HepG2 (cell line): ENCODE results near the gene KRTAP5-2. TPM values are rescaled to one million over a fixed set of nuclear protein-coding genes. Genes with fewer than 3 reads are reported as not detected.

Experiments used
- BHLHE40 ChIP-seq: IDR thresholded peaks from 2 replicates; pipeline ENCODE4 v1.6.1; 2011; ENCODE audit warnings: low read length, improper control_type of control experiment
- SRY ChIP-seq: sonication (generic); formaldehyde crosslinking; IDR thresholded peaks from 2 replicates; pipeline ENCODE4 v1.8.0; 2022; ENCODE audit warnings: mild to moderate bottlenecking, missing genetic modification reagents
- TP53 ChIP-seq: sonication (generic); formaldehyde crosslinking; conservative IDR thresholded peaks from 2 replicates; pipeline ENCODE4 v1.4.0; 2020; ENCODE audit warnings: missing genetic modification reagents
- ZBTB7B ChIP-seq: sonication (generic); formaldehyde crosslinking; IDR thresholded peaks from 2 replicates; pipeline ENCODE4 v1.4.0; 2020; ENCODE audit warnings: missing genetic modification reagents
- ZNF274 ChIP-seq: sonication (generic); formaldehyde crosslinking; IDR thresholded peaks from 2 replicates; pipeline ENCODE4 v1.5.1; 2020; ENCODE audit warnings: mild to moderate bottlenecking, missing genetic modification reagents
- ZNF432 ChIP-seq: sonication (generic); formaldehyde crosslinking; IDR thresholded peaks from 2 replicates; pipeline ENCODE4 v1.5.0; 2020; ENCODE audit warnings: missing genetic modification reagents, mild to moderate bottlenecking, borderline replicate concordance
- polyA plus RNA-seq, 8 experiments: library from polyadenylated mRNA; depleted of rRNA in 3 of 8; stranded (reverse) in 7 of 8; unstranded in 1 of 8; fragments of >200 nt; fragmentation: Illumina TruSeq in 4 of 8; extraction: Trizol in 4 of 8; gene quantifications; 2 replicates each; pipeline versions ENCODE4 v1.2.1 to v1.2.3, GENCODE V29; 2011 to 2016; ENCODE audit warnings: low read depth in 4 of 8, missing spikeins in 1 of 8, mixed read lengths in 1 of 8; ENCODE audit not compliant: insufficient read depth in 1 of 8
- total RNA-seq, 5 experiments: library from RNA; depleted of rRNA; stranded (reverse); fragments of >200 nt; fragmentation: Illumina TruSeq; extraction: Trizol; gene quantifications; 2 replicates each; pipeline ENCODE4 v1.2.3, GENCODE V29; 2016; ENCODE audit warnings: low read depth in 1 of 5
- TF ChIP-seq, protein P1 (sequence below): sonication (generic); formaldehyde crosslinking; IDR thresholded peaks from 2 replicates; pipeline ENCODE4 v1.4.0; 2020; ENCODE audit warnings: mild to moderate bottlenecking, missing genetic modification reagents, borderline replicate concordance
- TF ChIP-seq, protein P2 (sequence below): sonication (generic); formaldehyde crosslinking; conservative IDR thresholded peaks from 2 replicates; pipeline ENCODE4 v1.8.0; 2022; ENCODE audit warnings: mild to moderate bottlenecking, moderate library complexity, missing genetic modification reagents

Gene KRTAP5-2
- total and polyA plus RNA-seq, 2 of the 13 experiments (the other 11 are each of a cell fraction or from before 2014, with no cell fraction given), result not detected

DNA sequence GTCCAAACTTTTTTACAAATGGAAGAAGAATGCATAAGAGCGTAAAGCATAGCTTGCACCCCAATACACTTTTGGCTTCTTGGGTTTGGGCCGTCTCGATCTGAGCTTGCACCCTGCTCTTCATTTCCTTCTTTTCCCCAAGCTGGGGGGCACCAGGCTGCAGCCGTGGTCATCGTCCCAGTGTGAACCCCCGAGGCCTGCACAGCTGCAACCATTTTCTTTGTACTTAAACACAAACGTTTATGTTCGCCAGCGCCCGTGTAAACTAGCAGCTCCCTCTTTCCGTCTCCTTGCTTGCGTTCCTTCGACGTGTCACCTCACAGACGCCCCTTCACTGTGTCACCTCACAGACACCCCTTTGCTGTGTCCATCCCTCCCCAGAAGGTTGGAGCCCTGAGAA lies 41.6 kb upstream of the KRTAP5-2 start (continued):
- TF ChIP-seq, protein P1, sequence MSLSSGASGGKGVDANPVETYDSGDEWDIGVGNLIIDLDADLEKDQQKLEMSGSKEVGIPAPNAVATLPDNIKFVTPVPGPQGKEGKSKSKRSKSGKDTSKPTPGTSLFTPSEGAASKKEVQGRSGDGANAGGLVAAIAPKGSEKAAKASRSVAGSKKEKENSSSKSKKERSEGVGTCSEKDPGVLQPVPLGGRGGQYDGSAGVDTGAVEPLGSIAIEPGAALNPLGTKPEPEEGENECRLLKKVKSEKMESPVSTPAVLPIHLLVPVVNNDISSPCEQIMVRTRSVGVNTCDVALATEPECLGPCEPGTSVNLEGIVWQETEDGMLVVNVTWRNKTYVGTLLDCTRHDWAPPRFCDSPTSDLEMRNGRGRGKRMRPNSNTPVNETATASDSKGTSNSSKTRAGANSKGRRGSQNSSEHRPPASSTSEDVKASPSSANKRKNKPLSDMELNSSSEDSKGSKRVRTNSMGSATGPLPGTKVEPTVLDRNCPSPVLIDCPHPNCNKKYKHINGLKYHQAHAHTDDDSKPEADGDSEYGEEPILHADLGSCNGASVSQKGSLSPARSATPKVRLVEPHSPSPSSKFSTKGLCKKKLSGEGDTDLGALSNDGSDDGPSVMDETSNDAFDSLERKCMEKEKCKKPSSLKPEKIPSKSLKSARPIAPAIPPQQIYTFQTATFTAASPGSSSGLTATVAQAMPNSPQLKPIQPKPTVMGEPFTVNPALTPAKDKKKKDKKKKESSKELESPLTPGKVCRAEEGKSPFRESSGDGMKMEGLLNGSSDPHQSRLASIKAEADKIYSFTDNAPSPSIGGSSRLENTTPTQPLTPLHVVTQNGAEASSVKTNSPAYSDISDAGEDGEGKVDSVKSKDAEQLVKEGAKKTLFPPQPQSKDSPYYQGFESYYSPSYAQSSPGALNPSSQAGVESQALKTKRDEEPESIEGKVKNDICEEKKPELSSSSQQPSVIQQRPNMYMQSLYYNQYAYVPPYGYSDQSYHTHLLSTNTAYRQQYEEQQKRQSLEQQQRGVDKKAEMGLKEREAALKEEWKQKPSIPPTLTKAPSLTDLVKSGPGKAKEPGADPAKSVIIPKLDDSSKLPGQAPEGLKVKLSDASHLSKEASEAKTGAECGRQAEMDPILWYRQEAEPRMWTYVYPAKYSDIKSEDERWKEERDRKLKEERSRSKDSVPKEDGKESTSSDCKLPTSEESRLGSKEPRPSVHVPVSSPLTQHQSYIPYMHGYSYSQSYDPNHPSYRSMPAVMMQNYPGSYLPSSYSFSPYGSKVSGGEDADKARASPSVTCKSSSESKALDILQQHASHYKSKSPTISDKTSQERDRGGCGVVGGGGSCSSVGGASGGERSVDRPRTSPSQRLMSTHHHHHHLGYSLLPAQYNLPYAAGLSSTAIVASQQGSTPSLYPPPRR (CRISPR knock-in tag), result no peak
- TF ChIP-seq TP53 (CRISPR knock-in tag) (no peak), ZNF274 (CRISPR knock-in tag) (no peak), ZBTB7B (CRISPR knock-in tag) (no peak), SRY (no peak), BHLHE40 (no peak), ZNF432 (CRISPR knock-in tag) (no peak)
- TF ChIP-seq, protein P2, sequence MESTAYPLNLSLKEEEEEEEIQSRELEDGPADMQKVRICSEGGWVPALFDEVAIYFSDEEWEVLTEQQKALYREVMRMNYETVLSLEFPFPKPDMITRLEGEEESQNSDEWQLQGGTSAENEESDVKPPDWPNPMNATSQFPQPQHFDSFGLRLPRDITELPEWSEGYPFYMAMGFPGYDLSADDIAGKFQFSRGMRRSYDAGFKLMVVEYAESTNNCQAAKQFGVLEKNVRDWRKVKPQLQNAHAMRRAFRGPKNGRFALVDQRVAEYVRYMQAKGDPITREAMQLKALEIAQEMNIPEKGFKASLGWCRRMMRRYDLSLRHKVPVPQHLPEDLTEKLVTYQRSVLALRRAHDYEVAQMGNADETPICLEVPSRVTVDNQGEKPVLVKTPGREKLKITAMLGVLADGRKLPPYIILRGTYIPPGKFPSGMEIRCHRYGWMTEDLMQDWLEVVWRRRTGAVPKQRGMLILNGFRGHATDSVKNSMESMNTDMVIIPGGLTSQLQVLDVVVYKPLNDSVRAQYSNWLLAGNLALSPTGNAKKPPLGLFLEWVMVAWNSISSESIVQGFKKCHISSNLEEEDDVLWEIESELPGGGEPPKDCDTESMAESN, result no peak
